Stomach smooth muscle (tissue), 2 donors: ENCODE data around the gene ISM1.

ENCODE experiments used
- H3K27ac ChIP-seq: one replicate; pipeline ENCODE4 v1.7.0; 2013; ENCODE audit warnings: mild to moderate bottlenecking, low read length, inconsistent platforms
- H3K27me3 ChIP-seq, 2 donors: one replicate each; pipeline ENCODE4 v1.7.0; 2013; ENCODE audit warnings: low read length in 2 of 2; ENCODE audit not compliant: insufficient read depth in 2 of 2, control insufficient read depth in 1 of 2
- H3K36me3 ChIP-seq, 2 donors: one replicate each; pipeline ENCODE4 v1.7.0; 2013; ENCODE audit warnings: low read length in 2 of 2; ENCODE audit not compliant: control insufficient read depth in 2 of 2, insufficient read depth in 2 of 2
- H3K4me1 ChIP-seq: one replicate; pipeline ENCODE4 v1.7.0; 2013; ENCODE audit warnings: low read length; ENCODE audit not compliant: control insufficient read depth, insufficient read depth
- H3K4me3 ChIP-seq, 2 donors: one replicate each; pipeline ENCODE4 v1.7.0; 2013; ENCODE audit warnings: low read length in 2 of 2
- H3K9ac ChIP-seq, 2 donors: one replicate each; pipeline ENCODE4 v1.7.0; 2013; ENCODE audit warnings: low read length in 2 of 2, mild to moderate bottlenecking in 1 of 2
- H3K9me3 ChIP-seq, 2 donors: one replicate each; pipeline ENCODE4 v1.7.0; 2013; ENCODE audit warnings: low read length in 2 of 2; ENCODE audit not compliant: control insufficient read depth in 2 of 2
- donor health status: healthy.
- donor health status: Pancreatic carcinoma.

The ISM1 gene

DNA sequence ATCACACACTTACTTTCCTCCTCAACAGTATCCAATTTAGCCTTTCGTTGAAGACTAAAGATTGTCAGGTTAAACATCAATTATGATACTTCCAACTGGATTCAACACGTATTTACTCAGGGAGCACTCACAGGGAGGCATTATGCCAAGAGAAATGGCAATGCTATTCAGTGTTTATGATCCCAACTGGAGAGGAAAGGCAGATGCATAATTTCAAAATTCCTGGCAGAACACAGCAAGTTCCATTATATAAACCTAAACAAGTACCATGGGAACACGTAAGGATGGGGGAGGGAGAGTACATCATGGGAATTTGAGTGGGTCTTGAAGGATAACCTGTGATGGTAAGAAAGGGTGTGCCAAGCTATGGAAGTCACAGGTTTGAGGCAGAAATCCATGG lies 112.7 kb downstream of the ISM1 start:
- Histone ChIP-seq H3K27ac (peak overlapping the region; percentile 42), H3K9me3 (no peaks in the 10 kb centered on the region), H3K27me3 (no peaks in the 10 kb centered on the region), H3K4me3 (no peak overlapping the region), H3K4me1 (peaks cover 6% of the 10 kb centered on the region), H3K36me3 (no peaks in the 10 kb centered on the region), H3K9ac (no peak overlapping the region)

DNA sequence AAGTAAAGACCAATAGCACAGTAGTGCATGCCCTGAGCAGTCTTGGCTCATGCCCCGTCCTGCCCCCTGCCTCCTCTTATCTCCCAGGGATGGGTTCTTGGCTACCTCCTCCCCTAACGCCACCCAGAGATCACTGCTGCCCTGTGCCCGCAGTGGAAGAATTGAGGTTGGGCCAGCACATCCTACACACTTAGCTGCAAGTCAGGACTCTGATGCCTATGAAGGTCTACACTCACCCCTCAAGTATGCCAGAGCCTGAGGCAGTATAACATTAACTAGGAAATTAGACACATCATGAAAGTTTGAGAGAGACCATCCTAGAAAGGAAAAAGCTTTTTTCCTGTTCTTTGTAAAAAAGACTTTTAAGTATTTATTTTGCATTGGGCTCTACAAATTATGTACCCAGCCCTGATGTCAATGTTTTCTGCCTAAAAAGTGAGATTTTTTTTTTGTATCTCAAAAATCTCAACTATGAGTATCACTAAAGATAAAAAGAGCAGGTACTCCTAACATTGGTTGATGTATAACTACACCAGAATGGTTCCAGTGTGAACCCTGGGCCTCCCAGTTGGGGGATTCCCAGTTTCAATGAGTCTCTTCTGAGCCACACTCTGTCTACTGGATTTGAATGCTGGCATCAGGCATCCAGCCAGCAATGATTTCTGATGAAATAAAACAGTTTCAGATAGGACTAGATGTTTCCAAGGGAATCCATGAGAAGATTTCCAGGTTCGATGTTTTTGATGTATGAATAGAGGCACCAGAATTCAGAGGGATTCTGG lies 115.4 kb downstream of the ISM1 start:
- no peak overlapping the region for H3K4me3 ChIP-seq
- peaks cover 15% of the 10 kb centered on the region for H3K4me1 ChIP-seq
- no peaks in the 10 kb centered on the region for H3K36me3 ChIP-seq
- H3K9me3 ChIP-seq = no peaks in the 10 kb centered on the region
- no peaks in the 10 kb centered on the region for H3K27me3 ChIP-seq
- H3K9ac ChIP-seq = no peak overlapping the region
- H3K27ac ChIP-seq = peak overlapping the region; percentile 42

DNA sequence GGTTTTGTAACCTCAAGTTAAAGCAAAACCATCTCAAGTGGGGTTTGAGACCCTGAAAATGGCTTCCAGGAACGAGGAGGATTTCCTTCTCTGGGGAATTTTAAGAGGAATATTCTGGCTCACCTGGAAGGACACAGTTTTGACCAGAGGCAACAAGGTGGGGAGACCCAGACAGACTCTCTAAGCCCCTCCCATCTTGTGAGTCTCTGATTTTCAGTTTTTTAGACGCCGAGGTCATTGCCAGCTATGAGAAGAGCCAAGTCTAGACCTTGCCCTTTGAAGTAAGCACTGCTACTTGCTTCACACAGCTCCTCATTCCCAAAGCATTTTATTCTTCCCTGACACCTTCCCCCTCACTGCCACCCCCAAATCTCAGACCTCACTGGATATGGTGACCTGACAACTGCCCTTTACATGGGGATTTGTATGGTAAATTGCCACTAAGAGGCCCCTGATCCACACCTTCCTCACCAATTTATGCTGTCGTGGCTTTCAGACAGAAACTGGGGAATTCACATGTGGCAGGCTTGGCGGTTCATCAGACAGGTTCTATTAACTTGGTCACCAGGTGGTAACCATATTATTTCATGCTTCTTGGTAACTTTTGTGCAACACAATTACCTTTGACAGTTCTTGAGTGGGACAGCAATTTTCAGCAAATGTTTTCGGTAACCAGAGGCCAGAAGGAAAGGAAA lies 116.2 kb downstream of the ISM1 start:
- Histone ChIP-seq H3K4me3 (no peak overlapping the region), H3K36me3 (no peaks in the 10 kb centered on the region), H3K27ac (peak overlapping the region; percentile 42), H3K4me1 (peaks cover 15% of the 10 kb centered on the region), H3K9me3 (no peaks in the 10 kb centered on the region), H3K27me3 (no peaks in the 10 kb centered on the region), H3K9ac (no peak overlapping the region)

DNA sequence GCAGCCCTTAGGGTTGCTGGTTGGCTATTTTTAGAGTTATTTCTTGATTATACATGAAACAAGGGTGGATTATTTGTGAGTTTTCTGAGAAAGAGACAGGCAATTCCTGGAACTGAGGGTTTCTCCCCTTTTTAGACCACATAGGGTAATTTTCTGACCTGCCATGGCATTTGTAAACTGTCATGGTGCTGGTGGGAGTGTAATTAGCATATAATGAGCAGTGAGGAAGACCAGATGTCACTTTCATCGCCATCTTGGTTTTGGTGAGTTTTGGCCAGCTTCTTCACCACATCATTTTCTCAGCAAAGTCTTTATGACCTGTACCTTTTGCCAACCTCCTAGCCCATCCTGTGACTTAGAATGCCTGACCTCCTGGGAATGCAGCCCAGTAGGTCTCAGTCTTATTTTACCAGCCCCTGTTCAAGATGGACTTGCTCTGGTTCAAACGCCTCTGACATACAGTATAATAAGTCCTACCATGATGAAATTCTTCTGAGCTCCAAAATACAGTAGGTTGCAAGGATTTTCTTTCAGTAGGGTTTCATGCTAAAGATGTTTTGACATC lies 117.1 kb downstream of the ISM1 start:
- Histone ChIP-seq H3K27me3 (no peaks in the 10 kb centered on the region), H3K9ac (no peak overlapping the region), H3K4me3 (no peak overlapping the region), H3K36me3 (no peaks in the 10 kb centered on the region), H3K27ac (no peak overlapping the region), H3K4me1 (peaks cover 15% of the 10 kb centered on the region), H3K9me3 (no peaks in the 10 kb centered on the region)

DNA sequence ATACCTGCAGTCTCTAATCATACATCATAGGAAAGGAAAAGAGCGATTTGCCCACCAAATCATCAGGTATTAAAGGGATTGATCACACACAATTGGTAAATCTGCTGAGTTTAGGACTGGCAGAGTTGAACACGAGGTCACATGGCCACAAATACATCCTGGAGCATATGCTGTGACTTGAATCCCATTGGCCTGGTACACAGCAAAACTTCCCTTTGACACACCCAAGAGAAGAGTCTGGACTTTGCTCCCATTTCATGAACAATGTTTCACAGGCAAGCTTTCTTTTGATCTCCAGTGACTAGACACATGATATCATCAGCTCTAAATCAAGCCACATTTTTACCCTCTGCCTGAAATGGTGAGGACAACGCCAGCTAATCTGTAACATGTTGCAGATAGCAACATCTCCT lies 117.9 kb downstream of the ISM1 start:
- H3K36me3 ChIP-seq = no peaks in the 10 kb centered on the region

DNA sequence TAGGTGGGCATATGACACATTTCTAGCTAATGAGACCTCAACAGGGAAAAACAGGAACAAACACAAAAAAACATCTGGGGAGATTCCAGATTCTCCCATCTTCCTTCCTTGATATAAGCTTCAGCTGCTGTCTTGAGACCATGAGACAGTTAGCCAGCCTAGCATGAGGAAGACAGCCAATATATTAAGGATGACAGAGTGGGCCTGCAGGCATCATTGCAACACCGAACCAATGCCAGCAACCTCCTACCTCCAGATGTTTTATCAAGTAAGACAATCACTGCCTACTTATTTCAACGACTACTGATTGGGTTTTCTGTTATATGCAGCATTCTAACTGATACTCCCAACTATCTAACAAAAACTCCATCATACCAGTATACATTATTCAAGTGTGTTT lies 119.0 kb downstream of the ISM1 start:
- Histone ChIP-seq H3K4me3 (peak overlapping the region in 1 of 2 donors; percentile 15), H3K36me3 (no peaks in the 10 kb centered on the region), H3K9ac (no peak overlapping the region), H3K9me3 (no peaks in the 10 kb centered on the region), H3K27ac (no peak overlapping the region), H3K27me3 (no peaks in the 10 kb centered on the region), H3K4me1 (peaks cover 15% of the 10 kb centered on the region)

More for the DNA sequence above, 117.9 kb downstream of the ISM1 start:
- H3K27ac ChIP-seq = no peak overlapping the region
- no peaks in the 10 kb centered on the region for H3K27me3 ChIP-seq
- peaks cover 15% of the 10 kb centered on the region for H3K4me1 ChIP-seq
- no peak overlapping the region for H3K4me3 ChIP-seq
- H3K9ac ChIP-seq = no peak overlapping the region
- H3K9me3 ChIP-seq = no peaks in the 10 kb centered on the region

DNA sequence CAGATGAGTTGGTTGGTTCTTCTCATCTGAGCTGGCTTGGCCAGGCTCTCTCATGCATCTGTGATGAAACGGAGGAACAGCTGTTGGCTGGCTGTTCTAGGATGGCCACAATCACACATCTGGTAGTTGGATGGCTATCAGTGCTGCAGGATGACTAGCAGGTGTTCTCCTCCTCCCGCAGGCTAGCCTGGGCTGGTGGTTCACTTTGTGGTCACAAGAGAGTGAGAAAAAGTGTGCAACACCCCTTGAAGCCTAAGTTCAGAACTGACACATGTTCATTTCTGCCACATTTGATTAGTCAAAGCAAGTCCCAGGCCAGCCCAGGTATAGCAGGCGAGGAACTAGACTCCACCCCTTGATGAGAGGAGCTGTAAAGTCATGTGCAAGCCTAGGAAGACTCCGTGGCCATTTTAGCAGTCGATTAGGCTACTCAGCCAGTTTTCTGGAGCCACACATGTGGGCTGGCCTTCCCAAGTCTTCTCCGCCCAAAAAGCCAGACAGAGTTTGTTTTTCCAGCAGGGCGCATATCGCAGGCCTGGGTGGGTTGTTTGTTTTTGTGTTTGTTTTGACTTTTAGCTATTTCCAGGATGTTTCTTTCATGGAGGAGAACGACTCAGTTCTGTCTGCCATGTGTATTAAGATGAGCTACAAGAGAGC lies 120.8 kb downstream of the ISM1 start:
- H3K27me3 ChIP-seq = no peaks in the 10 kb centered on the region
- no peaks in the 10 kb centered on the region for H3K36me3 ChIP-seq
- H3K9ac ChIP-seq = no peak overlapping the region
- peaks cover 20% of the 10 kb centered on the region for H3K4me1 ChIP-seq
- no peak overlapping the region for H3K4me3 ChIP-seq
- H3K9me3 ChIP-seq = no peaks in the 10 kb centered on the region
- no peak overlapping the region for H3K27ac ChIP-seq

DNA sequence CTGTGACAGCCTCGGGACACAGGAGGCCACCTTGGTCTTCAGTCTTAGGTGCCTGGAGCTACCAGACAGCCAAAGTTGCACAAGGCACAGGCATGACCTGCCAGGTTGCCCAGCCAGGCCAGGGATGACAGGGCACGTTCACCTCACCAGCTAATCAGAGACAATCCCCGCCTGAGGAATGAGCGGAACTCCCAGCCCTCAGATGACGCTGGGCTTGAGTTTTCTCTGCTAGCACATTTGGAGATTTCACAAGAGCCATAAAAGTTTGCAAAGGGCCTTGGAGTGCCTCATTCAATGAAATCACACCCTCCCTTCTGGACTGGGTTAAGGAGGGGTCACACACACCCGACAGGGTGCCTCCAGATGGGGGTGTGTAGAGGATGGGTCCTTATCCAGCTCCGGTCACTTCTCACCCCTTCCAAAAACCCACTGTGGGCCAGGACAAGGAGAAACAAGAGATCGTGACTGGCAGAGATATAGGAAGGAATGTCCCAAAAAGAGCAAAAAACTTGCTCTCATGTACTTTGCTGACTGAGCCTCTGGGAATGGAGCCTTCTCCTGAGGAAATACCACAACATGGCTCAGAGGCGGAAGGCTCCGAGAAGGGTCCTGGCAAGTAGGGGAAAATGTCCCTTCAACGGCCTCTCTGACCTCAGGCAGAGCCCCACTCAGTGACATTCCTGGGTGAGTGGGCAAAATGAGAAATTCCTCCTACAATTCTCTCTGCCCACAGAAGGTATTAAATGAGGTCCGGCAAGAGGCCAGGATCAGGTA lies 121.6 kb downstream of the ISM1 start:
- H3K27ac ChIP-seq = no peak overlapping the region
- H3K4me3 ChIP-seq = no peak overlapping the region
- H3K9me3 ChIP-seq = no peaks in the 10 kb centered on the region
- H3K9ac ChIP-seq = no peak overlapping the region
- peaks cover 27% of the 10 kb centered on the region for H3K4me1 ChIP-seq
- H3K36me3 ChIP-seq = no peaks in the 10 kb centered on the region
- H3K27me3 ChIP-seq = no peaks in the 10 kb centered on the region

DNA sequence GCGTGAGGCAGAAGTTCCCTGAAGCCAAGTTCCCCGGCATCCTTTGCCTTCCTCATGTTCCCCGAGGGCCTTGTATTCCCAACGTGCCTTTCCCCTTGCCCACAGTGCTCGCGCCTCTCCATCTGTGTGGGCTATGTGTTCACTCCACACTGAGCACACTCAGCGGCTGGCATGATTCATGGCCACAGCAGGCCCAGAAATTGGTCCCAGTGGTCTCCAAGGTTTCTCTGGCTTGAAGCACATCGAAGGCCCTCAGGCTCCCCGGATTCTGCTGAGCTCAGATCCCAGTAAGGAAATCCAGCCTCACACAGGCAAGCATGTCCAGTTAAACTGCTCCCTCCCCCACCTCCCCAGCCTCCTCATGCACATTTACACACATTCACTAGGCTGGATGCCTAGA lies 123.6 kb downstream of the ISM1 start:
- H3K4me1 ChIP-seq = peaks cover 27% of the 10 kb centered on the region
- no peak overlapping the region for H3K27ac ChIP-seq
- H3K27me3 ChIP-seq = no peaks in the 10 kb centered on the region
- H3K4me3 ChIP-seq = peak overlapping the region in 1 of 2 donors; percentile 0
- H3K9me3 ChIP-seq = no peaks in the 10 kb centered on the region
- no peaks in the 10 kb centered on the region for H3K36me3 ChIP-seq
- H3K9ac ChIP-seq = no peak overlapping the region
